K562 (cell line): ENCODE measurements around the gene RAMP2. TPM values are rescaled to one million over a fixed set of nuclear protein-coding genes. Genes with fewer than 3 reads are reported as not detected.

Source experiments
- CBFA2T2 ChIP-seq: fragments of 450-650 bp; conservative IDR thresholded peaks from 2 replicates; pipeline ENCODE4 v1.6.1; 2017; ENCODE audit warnings: mild to moderate bottlenecking
- IFI16 ChIP-seq: fragments of 250-450 bp; sonication (Bioruptor Pico); IDR thresholded peaks from 2 replicates; pipeline ENCODE4 v2.1.2; 2022; ENCODE audit warnings: mild to moderate bottlenecking, inconsistent platforms
- NONO ChIP-seq, 2 experiments: fragments of 200-400 bp in 1 of 2; fragments of 450-650 bp in 1 of 2; formaldehyde crosslinking in 1 of 2; IDR thresholded peaks; 2 replicates each; pipeline ENCODE4 v1.6.1; 2017; ENCODE audit warnings: low read depth in 2 of 2, mild to moderate bottlenecking in 2 of 2, moderate library complexity in 2 of 2, low read length in 1 of 2
- RBM15 ChIP-seq: fragments of 200-400 bp; formaldehyde crosslinking; IDR thresholded peaks from 2 replicates; pipeline ENCODE4 v1.6.1; 2018; ENCODE audit warnings: mild to moderate bottlenecking, low read length, moderate library complexity; ENCODE audit not compliant: insufficient read depth
- TBL1XR1 ChIP-seq, 2 experiments: IDR thresholded peaks; 2 replicates each; pipeline ENCODE4 v1.6.1; 2012; ENCODE audit warnings: improper control_type of control experiment in 2 of 2, low read length in 2 of 2, mild to moderate bottlenecking in 1 of 2
- TBP ChIP-seq: optimal IDR thresholded peaks from 2 replicates; pipeline ENCODE3; 2011; ENCODE audit warnings: low read depth, low read length, improper control_type of control experiment
- TGIF2 ChIP-seq: sonication (generic); formaldehyde crosslinking; IDR thresholded peaks from 2 replicates; pipeline ENCODE4 v1.8.1; 2022; ENCODE audit warnings: mild to moderate bottlenecking, missing genetic modification reagents, moderate library complexity
- TRIM24 ChIP-seq, 2 experiments: fragments of 450-650 bp; IDR thresholded peaks; 2 replicates each; pipeline ENCODE4 v1.6.1; 2016
- ZBTB40 ChIP-seq, 2 experiments: fragments of 450-650 bp in 1 of 2; sonication (generic) in 1 of 2; formaldehyde crosslinking in 1 of 2; IDR thresholded peaks; 2 replicates each; pipeline versions ENCODE4 v1.7.1 to v1.9.0; 2016 to 2022; ENCODE audit warnings: inconsistent platforms in 1 of 2, mild to moderate bottlenecking in 1 of 2, missing genetic modification reagents in 1 of 2
- ZNF75A ChIP-seq: fragments of 450-650 bp; formaldehyde crosslinking; IDR thresholded peaks from 2 replicates; pipeline ENCODE4 v1.4.0; 2020; ENCODE audit warnings: mild to moderate bottlenecking
- polyA plus RNA-seq, 8 experiments: library from polyadenylated mRNA; depleted of rRNA in 4 of 8; stranded (reverse) in 5 of 8; unstranded in 3 of 8; fragments of >200 nt; fragmentation: Nextera tagmentation in 2 of 8; fragmentation: Illumina TruSeq in 1 of 8; extraction: Ambion mirVana in 2 of 8; extraction: Trizol in 1 of 8; gene quantifications; 2 replicates each; pipeline versions ENCODE4 v1.2.1 to v1.2.3, GENCODE V29; 2011 to 2014; ENCODE audit warnings: inconsistent platforms in 1 of 8, missing spikeins in 1 of 8
- total RNA-seq, 7 experiments: library from RNA; depleted of rRNA in 6 of 7; stranded (reverse); fragments of >200 nt in 6 of 7; fragmentation: Illumina TruSeq in 2 of 7; extraction: Trizol in 2 of 7; gene quantifications; 2 replicates each; pipeline versions ENCODE4 v1.2.1 to v1.2.3, GENCODE V29; 2011 to 2021; ENCODE audit warnings: low replicate concordance in 1 of 7
- TF ChIP-seq, protein P1 (sequence below), 2 experiments: fragments of 450-650 bp; IDR thresholded peaks; 2 replicates each; pipeline ENCODE4 v1.6.1; 2016
- TF ChIP-seq, protein P2 (sequence below): fragments of 450-650 bp; formaldehyde crosslinking; IDR thresholded peaks from 2 replicates; pipeline ENCODE4 v1.4.0; 2020; ENCODE audit warnings: mild to moderate bottlenecking

The RAMP2 gene
- total and polyA plus RNA-seq, 9 of the 15 experiments (the other 6 are each of a cell fraction or from before 2014, with no cell fraction given), result not detected

GRCh38 chr17:42779936-42780850, 19.2 kb downstream of the RAMP2 start, which contains the start of gene WNK4 (continued):
- TF ChIP-seq ZBTB40 (IDR thresholded peaks at IDR 0.05) (no peak), ZBTB40 (CRISPR knock-in tag; IDR thresholded peaks at IDR 0.05) (no peak), TRIM24 (IDR thresholded peaks at IDR 0.05) (peak; percentile 70 to 72), TGIF2 (CRISPR knock-in tag) (no peak), RBM15 (no peak), TBP (peak; percentile 51), NONO (IDR thresholded peaks at IDR 0.05; ENCODE audit: low read depth in 2 of 2, low read length in 1 of 2) (peak in 1 of 2 experiments; percentile 66; a peak in 1 of 4 replicates), ZNF75A (CRISPR knock-in tag) (no peak), TBL1XR1 (IDR thresholded peaks at IDR 0.05; ENCODE audit: low read length in 2 of 2) (peak in 1 of 2 experiments; percentile 89; a peak in 2 of 4 replicates), IFI16 (CRISPR knock-in tag) (no peak), CBFA2T2 (peak; percentile 90)
- TF ChIP-seq, protein P1, sequence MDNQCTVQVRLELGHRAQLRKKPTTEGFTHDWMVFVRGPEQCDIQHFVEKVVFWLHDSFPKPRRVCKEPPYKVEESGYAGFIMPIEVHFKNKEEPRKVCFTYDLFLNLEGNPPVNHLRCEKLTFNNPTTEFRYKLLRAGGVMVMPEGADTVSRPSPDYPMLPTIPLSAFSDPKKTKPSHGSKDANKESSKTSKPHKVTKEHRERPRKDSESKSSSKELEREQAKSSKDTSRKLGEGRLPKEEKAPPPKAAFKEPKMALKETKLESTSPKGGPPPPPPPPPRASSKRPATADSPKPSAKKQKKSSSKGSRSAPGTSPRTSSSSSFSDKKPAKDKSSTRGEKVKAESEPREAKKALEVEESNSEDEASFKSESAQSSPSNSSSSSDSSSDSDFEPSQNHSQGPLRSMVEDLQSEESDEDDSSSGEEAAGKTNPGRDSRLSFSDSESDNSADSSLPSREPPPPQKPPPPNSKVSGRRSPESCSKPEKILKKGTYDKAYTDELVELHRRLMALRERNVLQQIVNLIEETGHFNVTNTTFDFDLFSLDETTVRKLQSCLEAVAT (IDR thresholded peaks at IDR 0.05), result no peak; a peak in 1 of 4 replicates
- TF ChIP-seq, protein P2, sequence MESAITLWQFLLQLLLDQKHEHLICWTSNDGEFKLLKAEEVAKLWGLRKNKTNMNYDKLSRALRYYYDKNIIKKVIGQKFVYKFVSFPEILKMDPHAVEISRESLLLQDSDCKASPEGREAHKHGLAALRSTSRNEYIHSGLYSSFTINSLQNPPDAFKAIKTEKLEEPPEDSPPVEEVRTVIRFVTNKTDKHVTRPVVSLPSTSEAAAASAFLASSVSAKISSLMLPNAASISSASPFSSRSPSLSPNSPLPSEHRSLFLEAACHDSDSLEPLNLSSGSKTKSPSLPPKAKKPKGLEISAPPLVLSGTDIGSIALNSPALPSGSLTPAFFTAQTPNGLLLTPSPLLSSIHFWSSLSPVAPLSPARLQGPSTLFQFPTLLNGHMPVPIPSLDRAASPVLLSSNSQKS (CRISPR knock-in tag), result no peak
